Thymus (tissue), 2 donors: ENCODE measurements around the gene TMPRSS11D. TPM values are rescaled to one million over a fixed set of nuclear protein-coding genes. Genes with fewer than 3 reads are reported as not detected.

ENCODE experiments used
- polyA plus RNA-seq: library from polyadenylated mRNA; stranded (reverse); fragments of 200-250 nt; gene quantifications from one replicate; pipeline ENCODE4 v1.2.3, GENCODE V29; 2013
- total RNA-seq: library from RNA; stranded (reverse); fragments of 120-200 nt; gene quantifications from one replicate; pipeline ENCODE4 v1.2.4, GENCODE V29; 2013
- donor health status: healthy.

Gene TMPRSS11D
- total and polyA plus RNA-seq, 2 donors, result 0.05 to 1.3 TPM

Other genes with a start within 250 kb of the TMPRSS11D start
- gene UBA6, start 182.8 kb downstream of the TMPRSS11D start, total RNA-seq, result 53.5 TPM
- gene UBA6, start 182.8 kb downstream of the TMPRSS11D start, polyA plus RNA-seq, result 13.8 TPM
- not detected for gene GNRHR, start 129.6 kb downstream of the TMPRSS11D start, total RNA-seq
- gene GNRHR, start 129.6 kb downstream of the TMPRSS11D start, polyA plus RNA-seq, result not detected
- 0.24 TPM for gene TMPRSS11A, start 79.5 kb upstream of the TMPRSS11D start, total RNA-seq
- 0.91 TPM for gene TMPRSS11A, start 79.5 kb upstream of the TMPRSS11D start, polyA plus RNA-seq
- gene TMPRSS11F, start 245.9 kb upstream of the TMPRSS11D start, total RNA-seq, result 0.09 TPM
- 0.18 TPM for gene TMPRSS11F, start 245.9 kb upstream of the TMPRSS11D start, polyA plus RNA-seq